Measurements from ENCODE around the gene SET. TPM values are rescaled to one million over a fixed set of nuclear protein-coding genes. Genes with fewer than 3 reads are reported as not detected.

SET gene
- total RNA-seq, 1 donor from 2014 or later: 197 TPM

DNA sequence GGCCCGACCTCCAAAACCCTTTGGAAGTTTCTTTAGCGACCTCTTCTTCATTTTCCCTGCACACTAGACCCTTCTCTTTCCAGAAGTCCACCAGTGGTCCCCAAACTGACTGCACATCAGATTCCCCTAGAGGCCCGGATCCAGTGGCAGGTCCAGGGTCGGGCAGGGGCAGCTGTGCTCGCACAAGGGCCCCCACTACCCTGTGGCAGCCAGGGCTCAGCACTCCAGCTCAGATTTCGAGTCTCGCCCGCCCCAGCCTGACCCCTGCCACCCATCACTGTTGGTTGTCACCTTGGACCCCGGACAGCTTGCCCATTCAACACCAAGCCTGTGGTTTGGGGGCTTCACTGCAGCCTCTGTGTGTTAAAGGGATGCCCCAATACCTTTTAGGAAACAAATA lies 42.7 kb downstream of the SET start:
- Histone ChIP-seq H3K36me3 (peaks cover 59% of the 10 kb centered on the region), H3K9me3 (no peaks in the 10 kb centered on the region), H3K4me3 (no peak overlapping the region), H3K27ac (no peak overlapping the region), H3K4me1 (no peaks in the 10 kb centered on the region), H3K27me3 (ENCODE audit: low read depth) (no peaks in the 10 kb centered on the region)
- intact Hi-C loops (cut with DNase I): no loop called here
- no peak for TF ChIP-seq CTCF (IDR thresholded peaks at IDR 0.05)
- no peak for DNase-seq
- ATAC-seq: no peak

DNA sequence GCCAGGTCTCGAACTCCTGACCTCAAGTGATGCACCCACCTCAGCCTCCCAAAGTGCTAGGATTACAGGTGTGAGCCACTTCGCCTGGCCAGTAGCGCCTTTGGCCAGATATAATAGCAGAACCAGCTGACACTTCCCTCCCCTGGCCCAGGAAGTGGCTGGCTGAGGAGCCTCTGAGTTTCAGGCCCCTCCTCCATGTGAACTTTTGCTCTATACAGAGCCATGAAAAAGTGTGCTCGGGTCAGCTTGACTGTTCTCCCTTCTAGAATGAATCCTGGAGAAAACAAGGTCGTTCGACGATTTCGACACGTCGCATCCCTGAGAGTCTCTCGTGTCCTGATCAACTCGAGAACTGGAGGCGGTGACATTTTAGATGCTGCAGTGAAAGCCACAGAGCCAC lies 43.6 kb downstream of the SET start:
- no peak for TF ChIP-seq CTCF (IDR thresholded peaks at IDR 0.05)
- intact Hi-C loops (cut with DNase I): no loop called here
- ATAC-seq: no peak
- Histone ChIP-seq H3K4me1 (no peaks in the 10 kb centered on the region), H3K36me3 (peaks cover 65% of the 10 kb centered on the region), H3K9me3 (no peaks in the 10 kb centered on the region), H3K4me3 (no peak overlapping the region), H3K27me3 (ENCODE audit: low read depth) (no peaks in the 10 kb centered on the region), H3K27ac (no peak overlapping the region)
- no peak for DNase-seq

DNA sequence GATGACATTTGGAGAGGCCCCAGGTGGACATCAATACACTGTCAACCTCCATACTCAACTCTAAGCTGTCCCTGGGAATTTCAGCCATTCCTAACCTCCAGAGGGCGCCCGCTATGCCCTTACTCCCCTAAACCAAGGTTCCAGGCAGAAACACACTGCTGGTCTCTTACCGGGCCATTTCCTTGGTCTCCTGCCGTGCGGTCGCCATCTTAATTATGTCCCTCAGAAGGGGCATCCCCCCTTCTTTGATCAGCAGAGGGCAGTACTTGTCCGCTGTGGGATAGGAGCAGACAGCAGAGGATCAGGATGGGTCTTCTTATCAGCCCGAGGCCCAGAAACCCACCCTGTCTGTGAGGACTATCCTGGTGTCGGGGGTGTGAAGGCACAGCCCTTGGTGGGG lies 44.2 kb downstream of the SET start:
- peak; percentile 72 for DNase-seq
- no peaks in the 10 kb centered on the region for H3K27me3 ChIP-seq (ENCODE audit: low read depth)
- H3K4me1 ChIP-seq: no peaks in the 10 kb centered on the region
- peak overlapping the region; percentile 41 for H3K27ac ChIP-seq
- ATAC-seq: peak; percentile 79 to 90
- TF ChIP-seq CTCF (IDR thresholded peaks at IDR 0.05): peak; percentile 65
- no peaks in the 10 kb centered on the region for H3K9me3 ChIP-seq
- peaks cover 66% of the 10 kb centered on the region for H3K36me3 ChIP-seq
- intact Hi-C loops (cut with DNase I): no loop called here
- no peak overlapping the region for H3K4me3 ChIP-seq

DNA sequence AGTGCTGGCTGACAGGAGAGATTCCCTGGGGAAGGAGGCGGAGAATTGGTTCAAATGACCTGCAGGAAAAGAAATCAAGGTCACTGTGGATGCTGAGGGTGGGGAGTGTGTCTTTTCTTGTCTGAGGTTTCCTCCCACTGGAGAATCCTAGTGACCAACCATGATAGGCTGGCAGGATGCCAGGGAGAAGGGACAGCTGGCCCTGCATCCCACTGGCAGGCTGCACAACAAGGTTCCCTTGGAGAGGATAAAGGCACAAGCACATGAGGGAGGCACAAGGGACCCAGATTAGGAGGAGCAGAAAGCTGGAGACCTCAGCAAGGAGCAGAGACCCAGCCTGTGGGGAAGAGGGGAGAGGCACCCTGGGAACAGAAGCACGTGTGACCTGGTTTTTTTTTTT lies 46.4 kb downstream of the SET start:
- no peaks in the 10 kb centered on the region for H3K27me3 ChIP-seq (ENCODE audit: low read depth)
- H3K27ac ChIP-seq: no peak overlapping the region
- intact Hi-C loops (cut with DNase I): no loop called here
- ATAC-seq (no peak), DNase-seq (no peak)
- H3K4me3 ChIP-seq: no peak overlapping the region
- H3K4me1 ChIP-seq: no peaks in the 10 kb centered on the region
- no peak for TF ChIP-seq CTCF (IDR thresholded peaks at IDR 0.05)
- peaks cover 74% of the 10 kb centered on the region for H3K36me3 ChIP-seq
- no peaks in the 10 kb centered on the region for H3K9me3 ChIP-seq

DNA sequence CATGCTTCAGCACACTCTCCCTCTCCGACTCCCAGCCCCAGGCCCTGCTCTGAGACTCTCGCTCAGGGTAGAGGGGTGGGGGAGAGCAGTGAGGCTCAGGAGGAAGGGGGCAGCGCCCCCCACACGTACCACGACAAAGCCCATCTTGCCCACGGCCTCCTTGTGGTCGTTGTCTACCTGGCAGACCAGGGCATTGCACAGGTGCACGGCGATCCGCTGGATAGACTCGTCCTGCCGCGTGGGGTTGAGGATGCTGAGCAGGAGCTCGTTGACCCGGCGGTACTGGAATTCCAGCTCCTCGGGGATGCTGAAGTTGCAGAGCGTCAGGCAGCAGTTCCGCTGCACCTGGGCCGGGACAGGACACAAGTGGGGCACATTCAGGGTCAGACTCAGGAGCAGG lies 53.4 kb downstream of the SET start:
- no peak for TF ChIP-seq CTCF (IDR thresholded peaks at IDR 0.05)
- H3K9me3 ChIP-seq: no peaks in the 10 kb centered on the region
- H3K36me3 ChIP-seq: peaks cover 53% of the 10 kb centered on the region
- H3K27ac ChIP-seq: no peak overlapping the region
- ATAC-seq (peak in 1 of 2 donors; percentile 17), DNase-seq (no peak)
- H3K4me1 ChIP-seq: no peaks in the 10 kb centered on the region
- H3K27me3 ChIP-seq (ENCODE audit: low read depth): no peaks in the 10 kb centered on the region
- intact Hi-C loops (cut with DNase I): no loop called here
- no peak overlapping the region for H3K4me3 ChIP-seq

GRCh38 chr9:128743421-128743820 lies 54.4 kb downstream of the SET start:
- intact Hi-C loops (cut with DNase I): no loop called here
- Histone ChIP-seq H3K27ac (no peak overlapping the region), H3K36me3 (peaks cover 59% of the 10 kb centered on the region), H3K4me1 (no peaks in the 10 kb centered on the region), H3K9me3 (no peaks in the 10 kb centered on the region), H3K27me3 (ENCODE audit: low read depth) (no peaks in the 10 kb centered on the region), H3K4me3 (no peak overlapping the region)
- DNase-seq (no peak), ATAC-seq (no peak)
- TF ChIP-seq CTCF (IDR thresholded peaks at IDR 0.05): no peak

Measured in lower lobe of right lung (tissue), 2 donors.